ENCODE measurements around the gene INPP4A.

Gene INPP4A

DNA sequence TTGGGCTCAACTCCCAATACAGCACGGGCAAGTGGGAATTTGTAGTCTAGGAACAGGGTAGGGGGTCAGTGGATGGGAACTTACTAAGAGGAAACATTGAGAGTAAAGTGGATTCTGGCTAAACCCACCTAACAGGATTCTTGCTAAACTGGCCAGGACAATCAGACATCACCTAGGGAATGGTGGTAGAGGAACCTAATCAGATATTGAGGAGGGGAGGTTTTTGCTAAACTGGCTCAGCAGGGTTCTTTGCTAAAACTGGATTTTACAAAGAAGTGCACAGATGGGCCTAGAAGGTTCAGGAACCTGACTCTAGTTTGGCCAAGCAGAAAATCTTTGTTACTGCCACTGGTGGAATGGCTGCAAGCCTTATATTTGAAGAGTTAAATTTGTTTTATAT is 55.9 kb downstream of the INPP4A start:
- H3K27me3 Mint-ChIP-seq (ENCODE audit: low read depth), result no peaks in the 10 kb centered on the region
- peak overlapping the region; percentile 25 to 88 (median 28) for H3K27ac Mint-ChIP-seq
- H3K4me1 Mint-ChIP-seq, result peaks cover 40% of the 10 kb centered on the region

DNA sequence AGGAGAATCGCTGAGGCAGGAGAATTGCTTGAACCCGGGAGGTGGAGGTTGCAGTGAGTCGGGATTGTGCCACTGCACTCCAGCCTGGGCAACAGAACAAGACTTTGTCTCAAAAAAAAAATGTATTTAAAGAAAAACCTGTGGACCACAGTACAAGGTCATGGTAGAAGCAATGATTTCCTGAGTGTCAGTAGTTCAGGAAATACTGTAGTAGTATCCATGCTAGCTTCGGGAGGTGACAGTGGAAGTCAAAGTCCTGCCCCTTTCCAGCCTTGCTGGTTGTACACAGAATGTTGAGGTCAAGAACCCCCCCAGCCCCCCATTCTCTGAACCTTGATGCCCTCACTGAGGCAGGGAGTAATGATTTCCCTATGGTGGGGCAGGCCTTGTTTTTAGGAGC is 56.6 kb downstream of the INPP4A start:
- TF ChIP-seq, protein P1, sequence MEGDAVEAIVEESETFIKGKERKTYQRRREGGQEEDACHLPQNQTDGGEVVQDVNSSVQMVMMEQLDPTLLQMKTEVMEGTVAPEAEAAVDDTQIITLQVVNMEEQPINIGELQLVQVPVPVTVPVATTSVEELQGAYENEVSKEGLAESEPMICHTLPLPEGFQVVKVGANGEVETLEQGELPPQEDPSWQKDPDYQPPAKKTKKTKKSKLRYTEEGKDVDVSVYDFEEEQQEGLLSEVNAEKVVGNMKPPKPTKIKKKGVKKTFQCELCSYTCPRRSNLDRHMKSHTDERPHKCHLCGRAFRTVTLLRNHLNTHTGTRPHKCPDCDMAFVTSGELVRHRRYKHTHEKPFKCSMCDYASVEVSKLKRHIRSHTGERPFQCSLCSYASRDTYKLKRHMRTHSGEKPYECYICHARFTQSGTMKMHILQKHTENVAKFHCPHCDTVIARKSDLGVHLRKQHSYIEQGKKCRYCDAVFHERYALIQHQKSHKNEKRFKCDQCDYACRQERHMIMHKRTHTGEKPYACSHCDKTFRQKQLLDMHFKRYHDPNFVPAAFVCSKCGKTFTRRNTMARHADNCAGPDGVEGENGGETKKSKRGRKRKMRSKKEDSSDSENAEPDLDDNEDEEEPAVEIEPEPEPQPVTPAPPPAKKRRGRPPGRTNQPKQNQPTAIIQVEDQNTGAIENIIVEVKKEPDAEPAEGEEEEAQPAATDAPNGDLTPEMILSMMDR (IDR thresholded peaks at IDR 0.05; ENCODE audit: unreplicated experiment in 3 of 3), result no peak
- Mint-ChIP-seq H3K36me3 (ENCODE audit: low read depth) (peaks cover 26% of the 10 kb centered on the region), H3K27ac (no peak overlapping the region), H3K27me3 (ENCODE audit: low read depth) (no peaks in the 10 kb centered on the region), H3K4me1 (peaks cover 46% of the 10 kb centered on the region), H3K4me3 (no peak overlapping the region), H3K9me3 (peaks cover 16% of the 10 kb centered on the region)

More for the DNA sequence above, 55.9 kb downstream of the INPP4A start:
- no peak overlapping the region for H3K4me3 Mint-ChIP-seq
- TF ChIP-seq, protein P1 (IDR thresholded peaks at IDR 0.05; ENCODE audit: unreplicated experiment in 3 of 3), result no peak
- peaks cover 28% of the 10 kb centered on the region for H3K36me3 Mint-ChIP-seq (ENCODE audit: low read depth)
- H3K9me3 Mint-ChIP-seq, result peaks cover 17% of the 10 kb centered on the region

DNA sequence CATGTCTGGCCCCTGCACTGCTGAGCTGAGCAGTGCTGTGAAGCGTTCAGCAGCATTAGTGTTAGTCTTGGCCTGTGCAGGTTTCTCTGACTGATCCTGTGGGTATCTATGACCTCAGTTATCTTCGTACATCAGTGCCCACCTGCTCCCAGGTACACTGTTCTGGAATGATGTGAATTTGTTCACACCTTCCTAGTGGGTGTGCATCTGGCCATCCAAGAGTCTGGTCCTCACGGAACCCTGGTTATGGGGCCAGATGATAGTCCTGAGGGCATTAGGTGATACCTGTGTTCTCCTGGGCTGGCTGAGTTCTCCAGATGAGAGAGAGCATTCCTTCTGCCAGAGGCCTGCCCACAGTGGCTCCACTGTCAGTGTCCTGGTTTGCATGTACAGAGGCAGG is 57.2 kb downstream of the INPP4A start:
- Mint-ChIP-seq H3K9me3 (peaks cover 9% of the 10 kb centered on the region), H3K36me3 (ENCODE audit: low read depth) (peaks cover 19% of the 10 kb centered on the region), H3K27me3 (ENCODE audit: low read depth) (no peaks in the 10 kb centered on the region), H3K4me3 (no peak overlapping the region), H3K4me1 (peaks cover 52% of the 10 kb centered on the region), H3K27ac (peak overlapping the region in 2 of 3 experiments; percentile 33 to 62)
- TF ChIP-seq, protein P1 (IDR thresholded peaks at IDR 0.05; ENCODE audit: unreplicated experiment in 3 of 3), result no peak

DNA sequence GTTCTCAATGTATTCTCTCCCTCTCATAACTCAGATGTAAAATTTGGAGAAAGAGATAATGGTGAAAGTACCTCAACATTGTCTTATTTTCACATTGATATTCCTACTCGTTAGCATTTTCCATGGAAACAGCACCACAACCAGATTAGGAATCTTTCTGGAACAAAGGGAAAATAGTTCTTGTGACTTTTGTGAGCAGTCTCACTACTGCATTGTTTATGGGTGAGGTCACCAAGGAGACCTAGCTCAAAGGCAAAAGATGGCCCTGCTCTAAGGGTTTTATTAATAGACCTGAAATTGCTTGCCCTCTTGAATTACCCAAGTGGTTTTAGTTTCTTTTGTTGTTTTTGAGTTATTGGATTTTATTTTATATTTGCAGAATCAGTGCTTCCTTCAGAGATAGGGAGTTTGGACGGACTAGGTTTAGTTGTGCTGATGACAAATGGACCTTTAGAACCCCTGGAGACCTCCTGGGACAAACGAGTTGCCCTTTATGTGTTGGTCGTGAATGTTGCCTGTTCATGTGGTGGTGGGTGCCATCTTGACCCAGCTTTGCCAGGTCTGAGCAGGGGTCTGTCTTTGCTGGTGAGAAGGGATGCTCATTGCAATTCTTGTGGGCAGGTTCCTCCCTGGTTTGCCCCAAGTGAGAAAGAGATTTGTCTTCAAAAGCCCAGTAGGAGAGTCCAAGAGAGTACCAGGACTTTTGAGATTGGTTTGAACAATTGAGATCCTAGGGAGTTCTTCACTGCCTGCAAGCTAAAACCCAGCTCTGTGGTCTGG is 58.1 kb downstream of the INPP4A start:
- TF ChIP-seq, protein P1 (IDR thresholded peaks at IDR 0.05; ENCODE audit: unreplicated experiment in 3 of 3), result no peak
- Mint-ChIP-seq H3K36me3 (ENCODE audit: low read depth) (peaks cover 13% of the 10 kb centered on the region), H3K9me3 (peaks cover 4% of the 10 kb centered on the region), H3K4me1 (peaks cover 57% of the 10 kb centered on the region), H3K4me3 (no peak overlapping the region), H3K27ac (peak overlapping the region in 2 of 3 experiments; percentile 33 to 62), H3K27me3 (ENCODE audit: low read depth) (no peaks in the 10 kb centered on the region)

DNA sequence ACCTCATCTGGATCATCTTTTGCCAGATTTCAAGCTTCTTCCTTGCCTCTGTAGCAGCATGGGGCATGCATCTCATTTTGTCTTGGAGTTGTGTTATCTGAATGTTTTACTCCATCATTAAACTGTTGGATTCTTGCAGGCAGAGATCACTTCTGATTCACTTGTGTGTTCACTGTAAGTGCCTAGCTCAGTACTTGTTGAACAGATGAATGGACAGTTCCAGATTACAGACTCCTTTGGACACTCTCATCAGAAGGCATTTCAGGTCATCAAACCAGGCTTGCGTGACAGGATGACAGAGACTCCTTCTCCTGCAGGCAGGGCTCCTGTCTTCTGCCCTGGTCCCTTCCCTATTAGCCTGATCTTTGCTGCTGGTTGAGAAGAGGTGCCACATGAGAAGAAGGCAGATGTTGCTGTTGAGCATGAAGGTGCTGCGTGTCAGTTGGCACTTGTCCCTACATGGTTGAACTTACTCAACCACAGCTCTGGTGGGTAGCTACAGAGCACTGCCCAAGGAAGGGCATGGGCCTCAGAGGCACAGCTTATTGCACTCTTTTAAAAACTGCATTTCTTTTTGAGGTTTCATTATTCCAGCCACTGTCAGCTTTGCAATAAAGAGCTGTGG is 58.9 kb downstream of the INPP4A start:
- Mint-ChIP-seq H3K4me3 (no peak overlapping the region), H3K27me3 (ENCODE audit: low read depth) (no peaks in the 10 kb centered on the region), H3K4me1 (peaks cover 60% of the 10 kb centered on the region), H3K27ac (peak overlapping the region in 2 of 3 experiments; percentile 44 to 62), H3K36me3 (ENCODE audit: low read depth) (peaks cover 5% of the 10 kb centered on the region), H3K9me3 (no peaks in the 10 kb centered on the region)
- TF ChIP-seq, protein P1 (IDR thresholded peaks at IDR 0.05; ENCODE audit: unreplicated experiment in 3 of 3), result no peak

Measured in nephron (organoid).